ENCODE data around the gene SRSF4. TPM values are rescaled to one million over a fixed set of nuclear protein-coding genes. Genes with fewer than 3 reads are reported as not detected.

The SRSF4 gene
- total RNA-seq, 4 donors from 2014 or later: 41.4 to 82.6 (median 56.4) TPM

DNA sequence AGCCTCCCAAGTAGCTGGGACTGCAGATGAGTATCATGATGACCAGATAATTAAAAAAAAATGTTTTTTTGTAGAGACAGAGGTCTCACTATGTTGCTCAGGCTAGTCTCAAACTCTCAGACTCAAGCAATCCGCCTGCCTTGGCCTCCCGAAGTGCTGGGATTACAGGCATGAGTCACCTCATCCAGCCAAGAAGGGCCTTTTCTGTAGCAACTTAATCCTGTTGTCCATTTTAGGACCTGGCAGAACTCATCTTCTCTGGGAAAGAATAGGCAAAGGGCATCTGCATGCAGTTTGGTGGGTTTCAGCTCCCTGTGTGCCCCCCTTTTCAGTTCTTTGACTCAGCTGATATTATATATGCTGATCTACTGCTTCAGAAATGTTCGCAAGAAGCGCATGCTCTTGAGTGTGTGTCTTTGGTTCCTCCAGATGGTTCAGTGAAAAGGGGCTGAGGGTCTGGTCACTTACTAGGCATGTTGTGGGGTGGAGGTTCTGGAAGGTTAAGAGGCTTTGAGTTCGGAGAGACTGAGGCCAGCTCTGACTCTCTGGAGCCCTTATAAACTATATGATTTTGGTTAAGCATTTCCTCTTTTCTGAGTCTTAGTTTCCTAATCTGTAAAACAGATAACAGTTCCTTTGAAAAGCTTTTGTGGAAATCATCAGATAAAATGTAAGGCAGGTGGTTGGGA lies 19.4 kb upstream of the SRSF4 start:
- intact Hi-C loops (cut with DNase I): loop anchor here (5.0 to 10.0 kb wide), 2 partner anchors 156 to 319 kb away; no protein-coding TSS in a partner anchor
- TF ChIP-seq POLR2A (IDR thresholded peaks at IDR 0.05): no peak
- Histone ChIP-seq H3K27ac (peak overlapping the region; percentile 77 to 89 (median 86)), H3K36me3 (peaks cover 0 to 81% (median 7%) of the 10 kb centered on the region in 3 donors), H3K4me3 (no peak overlapping the region), H3K27me3 (no peaks in the 10 kb centered on the region), H3K4me1 (peaks cover 9 to 24% (median 10%) of the 10 kb centered on the region in 3 donors), H3K9me3 (no peaks in the 10 kb centered on the region)
- DNase-seq: no peak
- 70 to 74% methylated on average over 5 of the region's 5 CpGs for WGBS, 2 donors

DNA sequence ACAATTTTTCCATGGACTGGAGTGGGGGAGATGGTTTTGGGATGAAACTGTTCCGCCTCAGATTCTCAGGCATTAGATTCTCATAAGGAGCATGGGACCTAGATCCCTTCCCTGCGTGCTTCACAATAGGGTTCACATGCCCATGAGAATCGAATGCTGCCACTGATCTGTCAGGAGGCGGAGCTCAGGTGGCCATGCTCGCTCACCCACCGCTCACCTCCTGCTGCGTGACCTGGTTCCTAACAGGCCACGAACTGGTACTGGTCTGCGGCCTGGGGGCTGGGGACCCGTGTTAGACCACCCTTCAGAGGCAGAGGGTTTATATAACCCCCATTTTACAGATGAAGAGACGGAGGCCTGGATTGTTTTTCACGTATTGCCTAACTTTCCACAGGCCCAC lies 16.3 kb upstream of the SRSF4 start:
- peaks cover 9 to 22% (median 10%) of the 10 kb centered on the region in 3 donors for H3K4me1 ChIP-seq
- TF ChIP-seq, protein P1, sequence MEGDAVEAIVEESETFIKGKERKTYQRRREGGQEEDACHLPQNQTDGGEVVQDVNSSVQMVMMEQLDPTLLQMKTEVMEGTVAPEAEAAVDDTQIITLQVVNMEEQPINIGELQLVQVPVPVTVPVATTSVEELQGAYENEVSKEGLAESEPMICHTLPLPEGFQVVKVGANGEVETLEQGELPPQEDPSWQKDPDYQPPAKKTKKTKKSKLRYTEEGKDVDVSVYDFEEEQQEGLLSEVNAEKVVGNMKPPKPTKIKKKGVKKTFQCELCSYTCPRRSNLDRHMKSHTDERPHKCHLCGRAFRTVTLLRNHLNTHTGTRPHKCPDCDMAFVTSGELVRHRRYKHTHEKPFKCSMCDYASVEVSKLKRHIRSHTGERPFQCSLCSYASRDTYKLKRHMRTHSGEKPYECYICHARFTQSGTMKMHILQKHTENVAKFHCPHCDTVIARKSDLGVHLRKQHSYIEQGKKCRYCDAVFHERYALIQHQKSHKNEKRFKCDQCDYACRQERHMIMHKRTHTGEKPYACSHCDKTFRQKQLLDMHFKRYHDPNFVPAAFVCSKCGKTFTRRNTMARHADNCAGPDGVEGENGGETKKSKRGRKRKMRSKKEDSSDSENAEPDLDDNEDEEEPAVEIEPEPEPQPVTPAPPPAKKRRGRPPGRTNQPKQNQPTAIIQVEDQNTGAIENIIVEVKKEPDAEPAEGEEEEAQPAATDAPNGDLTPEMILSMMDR (IDR thresholded peaks at IDR 0.05): no peak
- no peak for TF ChIP-seq POLR2A (IDR thresholded peaks at IDR 0.05)
- peaks cover 3 to 84% (median 8%) of the 10 kb centered on the region in 3 donors for H3K36me3 ChIP-seq
- no peak for DNase-seq
- intact Hi-C loops (cut with DNase I): no loop called here
- H3K27me3 ChIP-seq: no peaks in the 10 kb centered on the region
- H3K4me3 ChIP-seq: no peak overlapping the region
- no peaks in the 10 kb centered on the region for H3K9me3 ChIP-seq
- 90 to 94% methylated on average over 4 to 10 of the region's 12 CpGs for WGBS, 2 donors
- no peak overlapping the region for H3K27ac ChIP-seq

DNA sequence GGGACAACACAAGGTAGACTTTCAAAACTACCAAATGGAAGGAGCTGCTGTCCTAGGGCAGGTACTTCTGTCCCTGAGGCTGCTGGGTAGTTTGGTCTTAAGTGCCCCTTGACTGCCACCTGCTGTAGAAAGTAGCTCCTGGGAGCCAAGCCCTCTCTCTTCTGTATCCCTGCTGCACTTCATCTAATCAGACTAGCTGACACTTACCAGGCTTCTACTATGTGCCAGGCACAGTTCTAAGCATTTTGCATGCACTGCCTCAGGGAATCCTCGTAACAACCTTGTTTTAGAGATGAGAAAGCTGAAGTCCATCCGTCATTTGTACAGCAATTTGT lies 15.9 kb upstream of the SRSF4 start:
- TF ChIP-seq POLR2A (IDR thresholded peaks at IDR 0.05): no peak
- TF ChIP-seq, protein P1 (IDR thresholded peaks at IDR 0.05): peak in 4 of 6 experiments; percentile 19 to 52 (median 30)
- Histone ChIP-seq H3K27ac (no peak overlapping the region), H3K4me1 (peaks cover 8 to 18% (median 9%) of the 10 kb centered on the region in 3 donors), H3K27me3 (no peaks in the 10 kb centered on the region), H3K36me3 (peaks cover 3 to 88% (median 8%) of the 10 kb centered on the region in 3 donors), H3K9me3 (no peaks in the 10 kb centered on the region), H3K4me3 (no peak overlapping the region)
- DNase-seq: no peak
- intact Hi-C loops (cut with DNase I): no loop called here
- 82 to 93% methylated on average over 2 of the region's 2 CpGs for WGBS, 2 donors

DNA sequence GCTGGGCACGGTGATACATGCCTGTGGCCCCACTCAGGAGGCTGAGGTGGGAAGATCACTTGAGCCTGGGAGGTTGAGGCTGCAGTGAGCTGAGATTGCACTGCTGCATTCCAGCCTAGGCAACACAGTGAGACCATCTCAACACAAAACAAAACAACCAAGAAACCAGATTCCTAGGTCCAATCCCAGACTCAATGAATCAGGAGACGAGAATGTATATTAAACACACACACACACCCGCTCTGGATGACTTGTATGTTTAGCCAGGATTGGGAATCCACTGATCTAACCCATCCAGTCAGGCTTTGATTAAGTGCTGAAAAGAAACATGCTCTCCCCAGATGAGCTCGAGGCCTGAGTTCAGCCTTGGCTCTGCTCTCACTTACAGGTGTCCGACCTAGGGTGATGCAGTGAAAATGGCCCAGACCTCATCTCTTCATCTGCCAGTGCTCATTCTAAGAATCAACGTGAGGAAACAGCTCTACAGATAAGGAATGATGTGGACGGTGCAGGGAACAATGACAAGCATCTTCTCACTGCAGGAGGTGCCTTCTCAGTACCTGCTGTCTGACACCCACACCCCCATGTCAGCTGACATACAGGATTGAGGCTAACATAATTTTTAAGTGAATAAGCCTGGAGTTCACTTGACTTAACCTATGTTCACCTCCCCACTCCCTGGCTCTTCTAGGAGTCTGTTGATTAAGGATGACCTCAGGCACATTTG lies 15.3 kb upstream of the SRSF4 start:
- WGBS, 2 donors: 72 to 81% methylated on average over 7 of the region's 7 CpGs
- Histone ChIP-seq H3K27me3 (no peaks in the 10 kb centered on the region), H3K36me3 (peaks cover 3 to 88% (median 8%) of the 10 kb centered on the region in 3 donors), H3K4me3 (no peak overlapping the region), H3K9me3 (no peaks in the 10 kb centered on the region), H3K4me1 (peaks cover 3 to 13% (median 6%) of the 10 kb centered on the region in 3 donors), H3K27ac (no peak overlapping the region)
- intact Hi-C loops (cut with DNase I): no loop called here
- TF ChIP-seq, protein P1 (IDR thresholded peaks at IDR 0.05): no peak
- TF ChIP-seq POLR2A (IDR thresholded peaks at IDR 0.05): no peak
- DNase-seq: no peak

GRCh38 chr1:29195881-29196291 lies 14.2 kb upstream of the SRSF4 start:
- WGBS, 2 donors: 51 to 100% methylated on average over 2 to 8 of the region's 8 CpGs
- H3K36me3 ChIP-seq: peaks cover 3 to 82% (median 8%) of the 10 kb centered on the region in 3 donors

More at GRCh38 chr1:29195881-29196291, 14.2 kb upstream of the SRSF4 start:
- intact Hi-C loops (cut with DNase I): no loop called here
- no peak for TF ChIP-seq POLR2A (IDR thresholded peaks at IDR 0.05)
- TF ChIP-seq, protein P1 (IDR thresholded peaks at IDR 0.05): no peak
- Histone ChIP-seq H3K27me3 (no peaks in the 10 kb centered on the region), H3K4me1 (peaks cover 0 to 15% (median 0%) of the 10 kb centered on the region in 3 donors), H3K9me3 (no peaks in the 10 kb centered on the region), H3K4me3 (no peak overlapping the region), H3K27ac (no peak overlapping the region)
- no peak for DNase-seq
